HCT116 (cell line): Measurements from ENCODE around the gene TLK1. TPM values are rescaled to one million over a fixed set of nuclear protein-coding genes. Genes with fewer than 3 reads are reported as not detected.

Source experiments
- ATAC-seq: fragments of 200-7000 bp; cut with Tn5 transposase; 2 replicates; pipeline ENCODE4 v1.9.1; 2020; ENCODE audit warnings: mild to moderate bottlenecking, moderate library complexity
- BruUV-seq: library from RNA; stranded (reverse); fragments of 400-500 nt; replicated peaks from 2 replicates; lab custom pipeline; 2021; lab: Mats Ljungman, UMichigan
- CTCF ChIA-PET: fragments of 300-600 bp; sonication (Branson Sonifier 250); formaldehyde crosslinking; loops from one replicate; lab custom pipeline; 2021; ENCODE audit warnings: antibody characterized with exemption; lab: Charles Lee
- POLR2A ChIA-PET: fragments of 300-600, 350-600 bp; sonication (Branson Sonifier 250); formaldehyde crosslinking; loops from one replicate; lab custom pipeline; 2021; ENCODE audit warnings: antibody characterized with exemption; lab: Charles Lee
- RAD21 ChIA-PET, 2 experiments: fragments of 300-600 bp; sonication (Branson Sonifier 250); formaldehyde crosslinking; loops; one replicate each; lab custom pipeline; 2023; ENCODE audit warnings: low total read pairs in 2 of 2; ENCODE audit not compliant: uncharacterized antibody in 2 of 2, unreplicated experiment in 2 of 2, low non-redundant PET in 1 of 2; lab: Charles Lee
- DNase-seq: peaks from one replicate; pipeline ENCODE4 v3.0.0-alpha.2; 2010; ENCODE audit warnings: low read depth, low spot score
- H2AFZ ChIP-seq: fragments of 200-600 bp; shearing (Covaris generic), sonication (generic); 2 replicates; pipeline ENCODE4 v1.6.1; 2017; ENCODE audit warnings: low read depth, mixed run types, mixed read lengths, antibody characterized with exemption, low read length; ENCODE audit not compliant: poor library complexity, severe bottlenecking
- H3K27ac ChIP-seq: 2 replicates; pipeline ENCODE4 v1.5.1; 2012; ENCODE audit warnings: low read depth, low read length
- H3K27me3 ChIP-seq: fragments of 200-600 bp; sonication (generic); 2 replicates; pipeline ENCODE4 v1.6.1; 2016; ENCODE audit warnings: mixed run types, low read length, mixed read lengths; ENCODE audit not compliant: insufficient read depth
- H3K36me3 ChIP-seq, 2 experiments: fragments of 200-500 bp in 1 of 2; fragments of 200-600 bp in 1 of 2; sonication (Bioruptor generic) in 1 of 2; sonication (generic) in 1 of 2; 2 replicates each; pipeline versions ENCODE4 v1.5.1 to v1.6.1; 2014 to 2016; ENCODE audit warnings: low read length in 2 of 2, inconsistent platforms in 1 of 2, mixed read lengths in 1 of 2, mixed run types in 1 of 2; ENCODE audit not compliant: insufficient read depth in 2 of 2, control insufficient read depth in 1 of 2
- H3K4me1 ChIP-seq, 2 experiments: fragments of 200-600 bp in 1 of 2; sonication (generic) in 1 of 2; 2 replicates each; pipeline versions ENCODE4 v1.5.1 to v1.6.1; 2012 to 2017; ENCODE audit warnings: low read length in 2 of 2, inconsistent platforms in 1 of 2, mild to moderate bottlenecking in 1 of 2, mixed read lengths in 1 of 2, mixed run types in 1 of 2, moderate library complexity in 1 of 2; ENCODE audit not compliant: insufficient read depth in 2 of 2, control insufficient read depth in 1 of 2
- H3K4me2 ChIP-seq: fragments of 200-600 bp; sonication (generic); 2 replicates; pipeline ENCODE4 v1.6.1; 2017; ENCODE audit warnings: mixed run types, low read length, mixed read lengths
- H3K4me3 ChIP-seq, 2 experiments: fragments of 200-600 bp in 1 of 2; sonication (generic) in 1 of 2; replicated peaks in 1 of 2; 2 replicates each; pipeline ENCODE4 v1.5.1; 2011 to 2016; ENCODE audit warnings: low read length in 2 of 2, control low read depth in 1 of 2, low read depth in 1 of 2, mild to moderate bottlenecking in 1 of 2, mixed read lengths in 1 of 2, mixed run types in 1 of 2
- H3K79me2 ChIP-seq: fragments of 200-600 bp; sonication (generic); 2 replicates; pipeline ENCODE4 v1.6.1; 2017; ENCODE audit warnings: mild to moderate bottlenecking, mixed run types, low read length, moderate library complexity, mixed read lengths; ENCODE audit not compliant: insufficient read depth
- H3K9ac ChIP-seq: fragments of 200-600 bp; sonication (generic); 2 replicates; pipeline ENCODE4 v1.6.1; 2016; ENCODE audit warnings: low read length, mixed read lengths
- H3K9me2 ChIP-seq: fragments of 200-600 bp; sonication (generic), shearing (Covaris generic); 2 replicates; pipeline ENCODE4 v1.6.1; 2017; ENCODE audit warnings: mixed run types, mild to moderate bottlenecking, moderate library complexity; ENCODE audit not compliant: insufficient read depth
- H3K9me3 ChIP-seq, 2 experiments: fragments of 200-500 bp in 1 of 2; fragments of 200-600 bp in 1 of 2; sonication (Bioruptor generic) in 1 of 2; sonication (generic) in 1 of 2; 2 replicates each; pipeline ENCODE4 v1.6.1; 2014 to 2017; ENCODE audit warnings: low read length in 2 of 2, mixed read lengths in 2 of 2, inconsistent platforms in 1 of 2, low read depth in 1 of 2, mild to moderate bottlenecking in 1 of 2, mixed run types in 1 of 2, moderate library complexity in 1 of 2; ENCODE audit not compliant: control insufficient read depth in 1 of 2, insufficient read depth in 1 of 2
- H4K20me1 ChIP-seq: fragments of 200-600 bp; sonication (generic), shearing (Covaris generic); 2 replicates; pipeline ENCODE4 v1.6.1; 2017; ENCODE audit warnings: mixed run types, mild to moderate bottlenecking, moderate library complexity; ENCODE audit not compliant: insufficient read depth
- CTCF ChIP-seq, 3 experiments: fragments of 200-600 bp in 1 of 3; sonication (generic) in 1 of 3; IDR thresholded peaks in 2 of 3; conservative IDR thresholded peaks in 1 of 3; 2 replicates each; pipeline ENCODE4 v1.5.1; 2012 to 2017; ENCODE audit warnings: low read depth in 2 of 3, low read length in 2 of 3, antibody characterized with exemption in 1 of 3, borderline replicate concordance in 1 of 3, control low read depth in 1 of 3, mild to moderate bottlenecking in 1 of 3, mixed read lengths in 1 of 3, mixed run types in 1 of 3, moderate library complexity in 1 of 3; ENCODE audit not compliant: insufficient read depth in 1 of 3
- EZH2 ChIP-seq: fragments of 200-600 bp; sonication (generic); IDR thresholded peaks from 2 replicates; pipeline ENCODE4 v1.6.1; 2017; ENCODE audit warnings: antibody characterized with exemption, mixed run types
- FOSL1 ChIP-seq: IDR thresholded peaks from 2 replicates; pipeline ENCODE4 v1.6.1; 2012; ENCODE audit warnings: low read depth
- POLR2AphosphoS5 ChIP-seq: IDR thresholded peaks from 2 replicates; pipeline ENCODE4 v1.6.1; 2011; ENCODE audit warnings: mild to moderate bottlenecking, low read depth, low read length, moderate library complexity
- REST ChIP-seq: IDR thresholded peaks from 2 replicates; pipeline ENCODE4 v1.6.1; 2012; ENCODE audit warnings: low read depth
- SP1 ChIP-seq: IDR thresholded peaks from 2 replicates; pipeline ENCODE4 v1.6.1; 2012; ENCODE audit warnings: low read depth
- SRF ChIP-seq: IDR thresholded peaks from 2 replicates; pipeline ENCODE4 v1.6.1; 2012; ENCODE audit warnings: low read depth
- YY1 ChIP-seq: IDR thresholded peaks from 2 replicates; pipeline ENCODE4 v1.6.1; 2011; ENCODE audit warnings: low read length, low read depth, moderate library complexity, mild to moderate bottlenecking; ENCODE audit not compliant: insufficient replicate concordance; ENCODE audit errors: extremely low read depth
- ZNF274 ChIP-seq: fragments of 200-500 bp; sonication (Bioruptor generic); IDR thresholded peaks from 2 replicates; pipeline ENCODE4 v1.6.1; 2014; ENCODE audit warnings: mild to moderate bottlenecking, low read depth, low read length, inconsistent platforms
- intact Hi-C: fragments of 100-400 bp; cut with micrococcal nuclease; formaldehyde crosslinking; loops from 2 replicates; pipeline ENCODE4 v1.10.0; 2022
- total RNA-seq: library from RNA; stranded (reverse); gene quantifications from one replicate; pipeline ENCODE4 v1.2.1, GENCODE V29; 2021; ENCODE audit not compliant: unreplicated experiment
- TF ChIP-seq, protein P1 (sequence below): IDR thresholded peaks from 2 replicates; pipeline ENCODE4 v1.6.1; 2012

Gene TLK1
- total RNA-seq, 1 experiment from 2014 or later, result 57.7 TPM

DNA sequence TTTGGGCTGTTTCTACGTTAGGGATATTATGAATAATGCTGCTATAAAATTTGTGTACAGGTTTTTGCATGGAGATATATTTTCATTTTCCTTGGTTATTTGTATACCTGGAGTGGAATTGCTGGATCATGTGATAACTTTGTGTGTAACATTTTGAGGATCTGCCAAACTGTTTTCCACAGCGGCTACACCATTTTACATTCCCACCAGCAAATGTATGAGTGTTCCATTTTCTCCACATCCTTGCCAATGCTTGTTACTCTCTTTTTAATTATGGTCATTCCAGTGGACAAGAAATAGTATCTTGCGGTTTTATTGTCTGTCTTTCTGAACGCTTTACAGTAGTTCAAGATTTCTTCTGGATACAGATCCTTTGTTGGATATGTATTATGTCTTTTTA lies 218.1 kb downstream of the TLK1 start:
- ChIA-PET CTCF (interaction anchor here (1.1 kb wide), 1 partner anchor 14 kb away, joined by 3 read pairs; the partner anchor contains the start of gene GORASP2), POLR2A (no interaction called here), RAD21 (no interaction called here)
- no peak overlapping the region for H2AFZ ChIP-seq
- no TSS peak for BruUV-seq
- DNase-seq, result no peak
- no peaks in the 10 kb centered on the region for H3K4me1 ChIP-seq
- H3K27me3 ChIP-seq, result no peaks in the 10 kb centered on the region
- no peaks in the 10 kb centered on the region for H3K36me3 ChIP-seq
- H3K27ac ChIP-seq, result no peak overlapping the region
- no peaks in the 10 kb centered on the region for H3K9me3 ChIP-seq
- peaks cover 31% of the 10 kb centered on the region; the same call in 1 of the 2 replicates for H4K20me1 ChIP-seq
- H3K9me2 ChIP-seq, result no peaks in the 10 kb centered on the region
- TF ChIP-seq FOSL1 (no peak), POLR2AphosphoS5 (no peak), CTCF (IDR thresholded peaks at IDR 0.05 in 2 of 3, conservative IDR thresholded peaks at IDR 0.05 in 1 of 3; ENCODE audit: borderline replicate concordance in 1 of 3, insufficient read depth in 1 of 3, low read depth in 2 of 3, low read length in 2 of 3) (no peak), SP1 (no peak), ZNF274 (no peak), EZH2 (no peak), SRF (no peak), REST (no peak), YY1 (no peak)
- TF ChIP-seq, protein P1, sequence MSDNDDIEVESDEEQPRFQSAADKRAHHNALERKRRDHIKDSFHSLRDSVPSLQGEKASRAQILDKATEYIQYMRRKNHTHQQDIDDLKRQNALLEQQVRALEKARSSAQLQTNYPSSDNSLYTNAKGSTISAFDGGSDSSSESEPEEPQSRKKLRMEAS, result no peak
- intact Hi-C loops, result no loop called here
- H3K4me2 ChIP-seq, result no peak overlapping the region
- H3K9ac ChIP-seq, result no peak overlapping the region
- H3K4me3 ChIP-seq, result no peak overlapping the region
- no peak for ATAC-seq
- peaks cover 100% of the 10 kb centered on the region for H3K79me2 ChIP-seq

Other genes starting within 250 kb of the TLK1 start
- gene GORASP2, start 231.6 kb downstream of the TLK1 start, total RNA-seq, result 87.9 TPM